Muscle of leg (tissue), 11 donors: ENCODE data around the gene CDH4. TPM values are rescaled to one million over a fixed set of nuclear protein-coding genes. Genes with fewer than 3 reads are reported as not detected.

Experiments used
- DNase-seq: peaks from one replicate; pipeline ENCODE4 v3.0.0; 2013
- H3K27ac ChIP-seq: one replicate; pipeline ENCODE4 v1.5.1; 2013; ENCODE audit warnings: mild to moderate bottlenecking, low read length, control low read depth
- H3K27me3 ChIP-seq: one replicate; pipeline ENCODE4 v1.6.1; 2013; ENCODE audit warnings: low read length; ENCODE audit not compliant: control insufficient read depth, insufficient read depth
- H3K36me3 ChIP-seq: one replicate; pipeline ENCODE4 v1.6.1; 2013; ENCODE audit warnings: low read length; ENCODE audit not compliant: control insufficient read depth, insufficient read depth
- H3K4me1 ChIP-seq: one replicate; pipeline ENCODE4 v1.6.1; 2013; ENCODE audit warnings: low read length; ENCODE audit not compliant: control insufficient read depth, insufficient read depth
- H3K4me3 ChIP-seq: one replicate; pipeline ENCODE4 v1.5.1; 2013; ENCODE audit warnings: low read length, control low read depth
- H3K9me3 ChIP-seq: replicated peaks from 2 replicates; pipeline ENCODE4 v1.6.1; 2013; ENCODE audit warnings: low read depth, low read length; ENCODE audit not compliant: control insufficient read depth
- WGBS: methylation state at CpG from one replicate; pipeline ENCODE4 v1.1.5; 2013; ENCODE audit warnings: missing lambda C conversion rate; ENCODE audit not compliant: insufficient coverage; 5-methylcytosine and 5-hydroxymethylcytosine counted together
- polyA plus RNA-seq, 8 donors: library from polyadenylated mRNA; unstranded; fragments of 120-200 nt; gene quantifications; one replicate each; pipeline versions ENCODE4 v1.2.1 to v1.2.3, GENCODE V29; 2013; ENCODE audit warnings: inconsistent platforms in 1 of 8, low replicate concordance in 1 of 8; ENCODE audit not compliant: insufficient read length in 8 of 8, insufficient read depth in 1 of 8
- total RNA-seq: library from RNA; stranded (reverse); fragments of 120-200 nt; gene quantifications from one replicate; pipeline ENCODE4 v1.2.4, GENCODE V29; 2013

Gene CDH4
- total and polyA plus RNA-seq, 9 donors: 0.66 to 1.4 (median 1.2) TPM

DNA sequence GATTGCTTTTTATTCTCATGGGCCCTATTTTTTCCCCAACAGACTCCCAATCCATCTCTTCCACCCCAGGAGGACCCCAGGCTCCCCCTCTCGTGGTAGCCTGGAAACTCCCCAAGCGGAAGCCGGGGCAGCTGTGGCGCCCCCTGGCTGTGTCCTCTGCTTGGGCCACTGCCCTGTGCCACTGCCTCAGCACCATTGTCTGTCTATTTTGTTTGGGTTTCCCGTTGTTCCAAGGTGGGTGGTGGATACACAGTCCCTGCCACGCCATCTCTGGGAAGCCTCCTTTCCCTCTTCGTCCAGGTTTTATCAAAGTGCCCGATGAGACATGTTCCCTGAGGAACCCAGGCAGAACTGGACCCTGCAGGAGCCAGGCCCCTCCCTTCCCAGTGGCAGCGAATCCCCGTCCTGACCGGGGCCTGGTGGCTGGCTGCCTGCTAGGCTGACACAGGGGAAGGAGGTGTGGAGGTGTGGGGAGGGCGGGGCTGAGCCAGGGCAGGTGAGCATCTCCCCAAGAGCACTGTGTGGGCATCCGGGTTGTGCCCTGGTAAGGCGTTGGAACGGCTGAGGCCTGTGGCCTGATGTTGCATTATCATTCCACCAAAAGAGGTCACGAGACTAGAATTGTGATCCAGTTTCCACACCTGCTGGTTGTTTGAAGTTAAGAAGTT lies 228.2 kb downstream of the CDH4 start:
- Histone ChIP-seq H3K27ac (no peak overlapping the region), H3K27me3 (peaks cover 2% of the 10 kb centered on the region), H3K4me3 (no peak overlapping the region), H3K4me1 (no peaks in the 10 kb centered on the region), H3K36me3 (no peaks in the 10 kb centered on the region), H3K9me3 (no peaks in the 10 kb centered on the region)
- WGBS: 89% methylated on average over 10 of the region's 16 CpGs
- DNase-seq: no peak

DNA sequence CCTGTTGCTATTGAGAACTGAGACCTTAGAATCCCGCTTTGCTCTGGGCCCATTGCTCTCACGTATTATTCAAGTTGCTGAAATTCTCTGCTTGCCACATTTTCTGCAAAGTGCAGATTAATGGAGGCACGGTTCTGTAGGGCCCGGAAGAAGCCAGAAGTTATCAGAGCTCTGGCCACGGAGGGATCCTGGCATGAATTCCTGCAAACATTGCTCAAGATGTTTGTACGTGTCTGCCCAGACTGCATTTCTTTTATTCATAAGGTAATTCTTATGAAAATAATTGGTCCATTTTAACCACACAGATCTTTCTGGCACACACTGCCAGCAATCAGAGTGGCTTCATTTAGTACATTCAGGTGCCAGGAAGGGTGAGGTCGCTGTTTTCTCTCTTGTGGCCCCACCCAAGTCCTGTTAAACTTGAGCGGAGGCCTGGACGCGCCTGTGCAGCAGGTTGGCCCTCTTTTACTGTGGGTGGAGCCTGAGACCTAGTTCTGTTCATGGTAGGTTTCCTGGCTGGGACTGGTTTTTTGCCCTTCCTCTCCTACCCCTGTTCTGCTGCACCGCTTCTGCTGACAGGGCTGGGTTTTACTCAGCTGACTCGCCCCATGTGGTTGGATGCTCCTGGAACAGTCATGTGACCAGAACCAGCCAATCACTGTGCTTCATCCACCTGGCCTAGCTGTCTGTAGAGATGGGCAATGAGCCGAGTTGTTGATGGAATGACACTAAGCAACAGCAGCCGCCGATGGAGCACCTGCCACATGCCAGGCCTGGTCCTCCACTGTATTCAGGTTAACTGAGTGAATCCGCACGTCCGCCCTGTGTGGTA lies 230.2 kb downstream of the CDH4 start:
- no peaks in the 10 kb centered on the region for H3K9me3 ChIP-seq
- no peak overlapping the region for H3K27ac ChIP-seq
- no peaks in the 10 kb centered on the region for H3K36me3 ChIP-seq

DNA sequence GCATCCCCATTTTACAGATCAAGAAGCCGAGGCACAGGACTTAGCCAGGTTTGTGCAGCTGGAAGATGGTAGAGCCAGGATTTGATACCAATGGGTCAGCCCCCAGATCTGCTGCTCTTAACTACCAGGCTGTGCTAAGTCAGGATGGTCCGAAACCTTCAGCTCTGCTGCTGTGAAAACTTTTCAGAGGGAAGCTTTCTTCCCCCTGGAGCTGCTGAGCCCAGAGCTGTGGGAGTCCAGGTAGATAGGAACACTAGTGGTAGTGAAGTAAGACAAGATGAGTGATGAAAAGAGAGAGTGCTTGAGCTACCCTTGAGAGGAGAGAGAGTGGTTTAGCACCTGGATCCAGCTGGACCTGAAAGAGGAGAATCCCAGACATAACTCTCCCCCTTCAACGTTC lies 230.8 kb downstream of the CDH4 start:
- Histone ChIP-seq H3K27me3 (no peaks in the 10 kb centered on the region), H3K4me1 (no peaks in the 10 kb centered on the region), H3K27ac (no peak overlapping the region), H3K9me3 (no peaks in the 10 kb centered on the region), H3K36me3 (no peaks in the 10 kb centered on the region), H3K4me3 (no peak overlapping the region)
- WGBS: 100% methylated on average over 1 of the region's 3 CpGs
- DNase-seq: no peak

More for the DNA sequence above, 230.2 kb downstream of the CDH4 start:
- 82% methylated on average over 9 of the region's 18 CpGs for WGBS
- Histone ChIP-seq H3K4me3 (no peak overlapping the region), H3K4me1 (no peaks in the 10 kb centered on the region), H3K27me3 (peaks cover 2% of the 10 kb centered on the region)
- no peak for DNase-seq

DNA sequence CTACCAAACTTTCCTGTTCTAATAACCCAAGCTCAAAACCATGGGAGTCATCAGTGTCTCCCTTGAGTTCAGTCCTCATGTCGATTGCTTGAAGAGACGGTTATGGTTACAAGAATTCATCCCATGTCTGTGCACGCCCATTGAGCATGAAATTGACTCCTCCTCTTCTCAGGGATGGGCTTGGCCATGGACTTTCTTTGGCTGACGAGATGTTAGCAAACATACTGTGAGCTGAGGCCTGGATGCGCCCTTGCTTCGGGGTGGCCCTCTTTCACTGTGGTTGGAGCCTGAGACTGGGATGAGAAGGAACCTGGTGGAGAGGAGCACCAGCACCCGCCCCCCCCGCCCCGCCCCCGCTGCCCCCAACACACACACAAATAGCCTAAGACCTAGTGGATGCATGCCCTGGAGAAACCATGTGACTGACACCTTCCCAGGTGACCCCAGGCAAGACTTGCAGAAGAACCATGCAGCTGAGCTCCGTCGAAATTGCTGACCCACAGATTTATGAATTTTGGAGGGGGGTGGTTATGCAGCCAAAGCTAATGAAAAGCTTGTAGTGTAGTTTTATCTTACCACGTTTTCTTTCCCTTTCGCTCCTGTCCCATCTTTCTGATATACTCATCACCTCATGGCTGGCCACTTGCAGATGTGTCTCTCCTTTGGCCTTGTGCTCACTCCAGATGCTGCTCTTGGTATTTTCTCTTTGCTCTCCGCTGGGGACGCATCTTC lies 231.4 kb downstream of the CDH4 start:
- WGBS: 75% methylated on average over 6 of the region's 16 CpGs

DNA sequence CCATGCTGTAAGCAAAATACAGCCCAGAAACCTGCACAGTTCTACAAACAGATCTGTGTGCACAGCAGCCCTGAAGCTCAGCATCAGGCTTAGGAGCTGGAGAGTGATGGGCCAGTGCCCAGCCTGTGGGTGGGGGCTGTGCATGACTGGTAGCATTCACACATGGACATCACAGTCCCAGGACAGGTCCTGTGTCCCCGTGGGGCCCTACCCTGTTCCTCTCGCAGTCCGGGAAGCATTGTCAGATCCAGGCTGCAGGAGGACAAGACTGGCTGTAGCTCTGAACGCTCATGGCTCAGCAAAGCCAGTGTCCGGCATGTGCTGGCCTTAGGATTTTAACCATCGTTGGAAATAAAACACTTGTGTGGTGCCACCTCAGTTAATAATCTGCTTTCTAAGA lies 234.1 kb downstream of the CDH4 start:
- WGBS: 85% methylated on average over 6 of the region's 6 CpGs

More for the DNA sequence above, 231.4 kb downstream of the CDH4 start:
- Histone ChIP-seq H3K4me3 (no peak overlapping the region), H3K4me1 (no peaks in the 10 kb centered on the region), H3K27ac (no peak overlapping the region), H3K9me3 (no peaks in the 10 kb centered on the region), H3K36me3 (no peaks in the 10 kb centered on the region), H3K27me3 (no peaks in the 10 kb centered on the region)
- DNase-seq: no peak

DNA sequence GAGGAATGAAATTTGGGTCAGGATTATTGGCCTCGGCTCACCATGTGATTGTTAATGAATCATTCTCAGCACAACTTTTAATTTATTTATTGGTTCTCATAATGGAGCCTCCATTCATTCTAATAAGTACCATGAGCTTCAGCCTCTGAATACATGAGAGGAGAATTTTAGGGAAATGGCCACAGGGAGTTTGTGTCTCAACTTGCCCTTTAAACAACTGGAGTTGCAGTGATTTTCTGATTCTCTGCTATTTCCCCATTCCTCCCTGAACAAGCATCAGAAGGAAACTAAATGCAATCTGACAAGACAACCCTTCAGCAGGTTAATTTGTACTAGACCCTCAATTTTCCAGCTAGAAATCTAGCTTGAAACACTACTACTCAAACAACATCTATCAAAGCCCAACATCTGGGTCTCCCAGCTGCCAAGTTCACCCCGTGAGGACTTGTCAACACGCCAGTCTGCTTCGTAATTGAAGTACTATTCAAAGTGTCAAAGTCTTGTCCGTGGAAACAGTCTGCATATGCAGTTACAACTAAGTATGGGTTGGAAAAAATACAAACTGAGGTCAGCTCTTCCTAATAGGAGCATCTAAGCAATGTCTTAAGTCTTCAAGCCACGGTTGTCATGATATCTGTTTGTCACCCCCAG lies 235.4 kb downstream of the CDH4 start:
- Histone ChIP-seq H3K36me3 (no peaks in the 10 kb centered on the region), H3K4me1 (no peaks in the 10 kb centered on the region), H3K4me3 (no peak overlapping the region), H3K27ac (no peak overlapping the region), H3K9me3 (no peaks in the 10 kb centered on the region), H3K27me3 (no peaks in the 10 kb centered on the region)
- 27% methylated on average over 5 of the region's 6 CpGs for WGBS
- peak; percentile 17 for DNase-seq

More for the DNA sequence above, 234.1 kb downstream of the CDH4 start:
- DNase-seq: no peak
- Histone ChIP-seq H3K36me3 (no peaks in the 10 kb centered on the region), H3K27me3 (no peaks in the 10 kb centered on the region), H3K4me1 (no peaks in the 10 kb centered on the region), H3K4me3 (no peak overlapping the region), H3K9me3 (no peaks in the 10 kb centered on the region), H3K27ac (no peak overlapping the region)

DNA sequence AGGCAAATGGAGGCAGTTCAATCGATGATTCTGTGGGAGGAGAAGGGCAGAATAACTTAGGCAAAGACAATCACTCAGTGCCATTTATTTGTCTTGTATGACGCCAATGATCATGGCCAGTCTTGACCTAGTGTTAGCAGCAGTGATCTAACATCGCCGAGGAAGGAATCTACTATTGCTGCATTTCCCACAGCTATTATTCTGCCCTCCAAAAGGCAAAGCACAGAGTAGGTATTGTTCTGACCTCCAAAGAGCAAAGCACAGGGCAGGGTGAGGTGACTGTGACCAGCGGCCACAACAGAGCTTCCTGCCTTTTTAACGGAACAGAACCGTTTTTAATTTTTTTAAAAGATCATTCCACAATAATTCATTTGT lies 235.9 kb downstream of the CDH4 start:
- 71% methylated on average over 2 of the region's 7 CpGs for WGBS
- Histone ChIP-seq H3K36me3 (no peaks in the 10 kb centered on the region), H3K4me1 (no peaks in the 10 kb centered on the region)

DNA sequence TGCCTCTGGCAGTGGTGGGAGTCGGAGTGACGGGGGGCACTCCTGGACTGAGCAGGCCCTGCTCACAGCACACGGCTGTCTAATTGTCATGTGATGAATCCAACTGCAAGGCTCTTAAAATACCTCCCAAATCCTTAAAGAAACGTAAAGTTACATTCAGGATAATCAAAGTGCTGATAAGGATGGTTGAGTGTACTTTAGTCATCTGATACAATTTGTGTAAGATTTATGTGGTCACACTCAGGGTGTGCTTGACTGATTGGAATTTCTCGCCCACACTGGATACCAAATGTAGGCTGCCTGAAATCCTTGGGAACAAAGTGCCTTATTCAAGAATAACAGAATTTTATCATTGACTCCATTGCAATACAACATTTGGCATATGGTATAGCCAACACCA lies 238.7 kb downstream of the CDH4 start:
- no peaks in the 10 kb centered on the region for H3K4me1 ChIP-seq

More for the DNA sequence above, 235.9 kb downstream of the CDH4 start:
- Histone ChIP-seq H3K27me3 (no peaks in the 10 kb centered on the region), H3K27ac (no peak overlapping the region), H3K4me3 (no peak overlapping the region), H3K9me3 (no peaks in the 10 kb centered on the region)
- DNase-seq: no peak

DNA sequence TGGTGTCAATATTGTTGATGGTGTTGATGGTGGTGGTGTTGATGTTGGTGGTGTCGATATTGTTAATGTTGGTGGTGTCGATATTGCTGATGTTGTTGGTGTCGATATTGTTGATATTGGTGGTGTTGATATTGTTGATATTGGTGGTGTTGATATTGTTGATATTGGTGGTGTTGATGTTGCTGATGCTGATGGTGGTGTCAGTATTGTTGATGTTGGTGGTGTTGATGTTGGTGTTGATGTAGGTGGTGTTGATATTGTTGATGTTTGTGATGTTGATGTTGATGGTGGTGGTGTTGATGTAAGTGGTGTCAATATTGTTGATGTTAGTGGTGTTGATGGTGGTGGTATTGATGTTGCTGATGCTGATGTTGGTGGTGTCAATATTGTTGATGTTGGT lies 240.0 kb downstream of the CDH4 start:
- WGBS: 100% methylated on average over 3 of the region's 3 CpGs
- Histone ChIP-seq H3K4me3 (no peak overlapping the region), H3K4me1 (no peaks in the 10 kb centered on the region), H3K27me3 (peaks cover 2% of the 10 kb centered on the region), H3K27ac (no peak overlapping the region), H3K36me3 (no peaks in the 10 kb centered on the region), H3K9me3 (no peaks in the 10 kb centered on the region)
- no peak for DNase-seq

More for the DNA sequence above, 238.7 kb downstream of the CDH4 start:
- Histone ChIP-seq H3K4me3 (no peak overlapping the region), H3K27me3 (peaks cover 2% of the 10 kb centered on the region), H3K9me3 (no peaks in the 10 kb centered on the region), H3K27ac (no peak overlapping the region), H3K36me3 (no peaks in the 10 kb centered on the region)
- WGBS: no CpG with 5 or more reads among the region's 5 CpGs
- DNase-seq: no peak
